ENCODE data around the gene KHK. TPM values are rescaled to one million over a fixed set of nuclear protein-coding genes. Genes with fewer than 3 reads are reported as not detected.
A peak's percentile ranks its signal among the peaks of the same experiment; 100 is the strongest.

KHK gene
- total RNA-seq, 1 experiment from 2014 or later, result 1.5 TPM

GRCh38 chr2:27084297-27085061, 2.1 kb upstream of the KHK start:
- TF ChIP-seq REST (IDR thresholded peaks at IDR 0.05; ENCODE audit: insufficient read depth in 1 of 2, low read depth in 2 of 2, low read length in 1 of 2), result no peak
- TF ChIP-seq SIN3A (IDR thresholded peaks at IDR 0.05; ENCODE audit: borderline replicate concordance, insufficient read depth, low read depth, low read length), result no peak
- TF ChIP-seq POLR2AphosphoS5 (IDR thresholded peaks at IDR 0.05; ENCODE audit: low read depth, low read length), result no peak
- BruUV-seq (replicated peaks), result no TSS peak
- Histone ChIP-seq H3K36me3 (ENCODE audit: control insufficient read depth, insufficient read depth, low read length) (no peaks in the 10 kb centered on the region), H3K27ac (ENCODE audit: low read length) (no peak overlapping the region), H3K9me3 (ENCODE audit: control insufficient read depth, insufficient read depth, low read depth, low read length) (no peaks in the 10 kb centered on the region), H3K27me3 (ENCODE audit: control insufficient read depth, insufficient read depth, low read length) (no peaks in the 10 kb centered on the region), H3K4me3 (ENCODE audit: low read depth in 2 of 2, low read length in 2 of 2) (no peak overlapping the region), H3K4me1 (ENCODE audit: control insufficient read depth, insufficient read depth, low read length) (peaks cover 7% of the 10 kb centered on the region)
- DNase-seq (ENCODE audit: low read depth, low spot score), result no peak
- ChIA-PET POLR2A (interaction anchor here (0.5 kb wide), 1 partner anchor 15 kb away, joined by 3 read pairs; no protein-coding TSS in a partner anchor), CTCF (interaction anchor here (2.0 kb wide), 1 partner anchor 123 kb away, joined by 5 read pairs; no protein-coding TSS in a partner anchor)
- ATAC-seq, result no peak
- in situ Hi-C loops (cut with HindIII; ENCODE audit: low pct_unique_long_range_greater_than_20kb, low sequenced_read_pairs) (no loop called here), intact Hi-C loops (cut with micrococcal nuclease; ENCODE audit: unreplicated experiment) (loop anchor here (10.0 kb wide), 1 partner anchor 120 kb away; no protein-coding TSS in a partner anchor)

GRCh38 chr2:27085062-27085672, 1.4 kb upstream of the KHK start:
- intact Hi-C loops (cut with micrococcal nuclease; ENCODE audit: unreplicated experiment) (loop anchor here (10.0 kb wide), 1 partner anchor 120 kb away; no protein-coding TSS in a partner anchor), in situ Hi-C loops (cut with HindIII; ENCODE audit: low pct_unique_long_range_greater_than_20kb, low sequenced_read_pairs) (no loop called here)
- peak overlapping the region; percentile 61 to 62 for H3K4me3 ChIP-seq (ENCODE audit: low read depth in 2 of 2, low read length in 2 of 2)
- DNase-seq (ENCODE audit: low read depth, low spot score) (no peak), ATAC-seq (no peak)
- no peaks in the 10 kb centered on the region for H3K27me3 ChIP-seq (ENCODE audit: control insufficient read depth, insufficient read depth, low read length)
- TF ChIP-seq CTCF (IDR thresholded peaks at IDR 0.05), result peak; percentile 73; the same call in 1 of the 2 replicates
- no peak for TF ChIP-seq REST (IDR thresholded peaks at IDR 0.05; ENCODE audit: insufficient read depth in 1 of 2, low read depth in 2 of 2, low read length in 1 of 2)
- no peak for TF ChIP-seq SIN3A (IDR thresholded peaks at IDR 0.05; ENCODE audit: borderline replicate concordance, insufficient read depth, low read depth, low read length)
- no peaks in the 10 kb centered on the region for H3K9me3 ChIP-seq (ENCODE audit: control insufficient read depth, insufficient read depth, low read depth, low read length)
- POLR2A ChIA-PET, result interaction anchor here (0.5 kb wide), 1 partner anchor 15 kb away, joined by 3 read pairs; no protein-coding TSS in a partner anchor
- peaks cover 7% of the 10 kb centered on the region for H3K4me1 ChIP-seq (ENCODE audit: control insufficient read depth, insufficient read depth, low read length)
- H3K36me3 ChIP-seq (ENCODE audit: control insufficient read depth, insufficient read depth, low read length), result no peaks in the 10 kb centered on the region
- CTCF ChIA-PET, result interaction anchor here (2.0 kb wide), 1 partner anchor 123 kb away, joined by 5 read pairs; no protein-coding TSS in a partner anchor
- peak overlapping the region; percentile 70 for H3K27ac ChIP-seq (ENCODE audit: low read length)
- BruUV-seq (replicated peaks), result no TSS peak

Data from Panc1 (cell line).